DMS 273 (cell line): Measurements from ENCODE around the gene CACUL1.
"Not testable (repeated sequence)": the region's sequence is repeated elsewhere in the genome, so short reads cannot be mapped to it uniquely, and the experiment has no call there.

Source experiments
- DNase-seq: peaks from one replicate; lab custom pipeline; 2025; ENCODE audit not compliant: unreplicated experiment; lab: John Stamatoyannopoulos, UW

Gene CACUL1

GRCh38 chr10:118692872-118693271 lies 61.9 kb downstream of the CACUL1 start:
- peak; percentile 45 for DNase-seq

DNA sequence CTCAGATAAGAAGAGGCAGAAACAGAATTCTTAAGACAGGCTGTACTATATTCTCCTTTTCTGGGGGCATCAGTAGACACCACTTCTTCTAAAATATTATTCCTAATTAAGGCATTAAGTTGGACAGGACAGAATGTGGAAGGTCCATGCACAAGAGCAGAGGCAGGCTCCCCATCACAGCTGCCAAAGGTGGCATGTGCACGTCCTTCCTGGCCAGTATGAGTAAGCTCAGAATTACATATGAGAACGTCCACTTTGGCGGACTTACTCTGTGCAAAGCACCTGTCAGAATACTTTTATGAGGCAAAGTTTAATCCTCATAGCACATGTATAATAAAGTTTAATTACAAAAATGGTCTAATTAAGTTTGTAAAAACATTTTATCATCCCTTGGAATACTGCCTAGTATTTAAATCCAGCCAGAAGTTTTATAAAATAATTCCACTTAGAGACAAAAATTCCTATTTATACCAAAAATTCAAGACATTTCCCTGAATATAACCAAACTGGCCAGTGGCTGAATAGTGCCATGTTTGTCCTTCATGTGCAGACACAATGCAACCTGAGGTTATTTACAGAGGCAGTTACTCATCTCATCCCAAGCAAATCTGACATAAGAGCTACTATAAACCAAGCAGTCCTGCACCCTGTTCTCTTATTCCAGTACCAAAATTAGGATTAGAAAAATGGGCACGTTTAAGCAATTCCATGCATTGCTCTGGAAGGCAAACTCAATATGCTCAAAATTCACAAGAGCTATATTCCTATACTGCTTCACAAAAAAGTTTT lies 65.5 kb downstream of the CACUL1 start:
- no peak for DNase-seq

GRCh38 chr10:118687472-118687871 lies 67.3 kb downstream of the CACUL1 start:
- no peak for DNase-seq

DNA sequence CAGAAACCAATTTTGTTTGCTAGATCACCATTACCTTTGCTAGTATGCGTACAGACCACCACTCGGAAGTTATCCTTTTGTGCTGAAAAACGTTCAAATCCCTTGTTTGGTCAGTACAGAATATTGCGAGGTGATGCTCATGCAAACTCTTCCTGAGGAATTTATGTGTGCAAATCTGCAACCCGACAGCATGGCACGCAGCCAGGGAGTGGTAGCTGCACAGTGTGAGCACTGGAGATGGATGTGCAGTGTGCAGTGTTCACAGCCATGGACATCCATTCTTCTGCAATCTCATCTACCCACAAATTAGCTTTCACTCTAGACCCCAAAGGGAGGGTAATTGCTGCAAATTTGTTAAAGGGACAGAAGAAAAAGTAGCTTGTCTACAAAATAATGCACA lies 72.2 kb downstream of the CACUL1 start:
- DNase-seq = no peak

GRCh38 chr10:118680197-118680596 lies 74.6 kb downstream of the CACUL1 start:
- no peak for DNase-seq

- DNase-seq = no peak
These were observed 80.4 kb downstream of the CACUL1 start for GRCh38 chr10:118674226-118674919.

DNA sequence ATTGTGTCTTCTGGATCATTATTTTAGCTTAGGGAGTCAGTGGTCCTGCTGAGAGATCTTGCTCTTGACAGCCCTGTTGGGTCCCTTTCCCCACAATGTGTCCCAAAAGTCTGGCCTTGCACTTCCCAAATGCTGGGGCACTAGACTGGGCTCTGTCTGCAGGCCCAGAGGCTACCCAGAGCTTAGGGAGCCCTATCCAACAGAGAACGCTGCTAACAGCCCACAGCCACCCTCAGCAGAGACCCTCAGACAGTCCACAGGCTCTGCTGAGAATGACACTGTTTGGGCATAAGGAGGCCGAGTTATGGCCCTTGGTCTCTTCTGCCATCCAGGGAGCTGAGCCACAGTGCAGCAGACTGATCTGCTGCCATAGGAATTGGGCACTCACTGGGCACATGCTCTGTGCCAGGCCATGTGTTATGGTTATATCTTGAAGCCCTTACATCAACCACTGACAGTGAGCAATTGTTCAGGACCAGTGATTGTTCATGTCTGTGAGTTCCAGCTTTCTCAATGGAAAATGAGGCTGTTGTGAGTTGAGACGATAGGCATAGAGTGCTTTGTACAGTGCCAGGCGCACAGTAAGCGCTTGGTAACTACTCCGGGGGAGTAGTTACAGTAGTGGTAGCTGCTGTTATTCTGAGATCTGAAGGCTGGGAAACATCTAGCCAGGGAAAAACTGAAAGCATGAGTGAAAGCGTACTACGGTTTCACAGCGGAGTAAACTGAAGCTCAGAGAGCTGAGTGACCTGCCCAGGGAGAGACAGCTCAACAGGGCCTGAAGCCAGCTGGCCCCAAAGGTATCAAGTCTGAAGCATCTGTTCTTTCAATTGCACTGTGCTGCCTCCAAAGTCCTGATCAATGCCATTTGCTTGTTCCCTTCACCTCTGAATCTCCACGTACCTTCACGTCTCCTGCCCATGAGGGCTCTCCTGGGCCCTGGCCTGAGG lies 81.7 kb downstream of the CACUL1 start:
- peak; percentile 22 for DNase-seq

- no peak for DNase-seq
These were observed 82.6 kb downstream of the CACUL1 start for GRCh38 chr10:118672153-118672552.

GRCh38 chr10:118671221-118671620 lies 83.5 kb downstream of the CACUL1 start:
- not testable (repeated sequence) for DNase-seq

DNA sequence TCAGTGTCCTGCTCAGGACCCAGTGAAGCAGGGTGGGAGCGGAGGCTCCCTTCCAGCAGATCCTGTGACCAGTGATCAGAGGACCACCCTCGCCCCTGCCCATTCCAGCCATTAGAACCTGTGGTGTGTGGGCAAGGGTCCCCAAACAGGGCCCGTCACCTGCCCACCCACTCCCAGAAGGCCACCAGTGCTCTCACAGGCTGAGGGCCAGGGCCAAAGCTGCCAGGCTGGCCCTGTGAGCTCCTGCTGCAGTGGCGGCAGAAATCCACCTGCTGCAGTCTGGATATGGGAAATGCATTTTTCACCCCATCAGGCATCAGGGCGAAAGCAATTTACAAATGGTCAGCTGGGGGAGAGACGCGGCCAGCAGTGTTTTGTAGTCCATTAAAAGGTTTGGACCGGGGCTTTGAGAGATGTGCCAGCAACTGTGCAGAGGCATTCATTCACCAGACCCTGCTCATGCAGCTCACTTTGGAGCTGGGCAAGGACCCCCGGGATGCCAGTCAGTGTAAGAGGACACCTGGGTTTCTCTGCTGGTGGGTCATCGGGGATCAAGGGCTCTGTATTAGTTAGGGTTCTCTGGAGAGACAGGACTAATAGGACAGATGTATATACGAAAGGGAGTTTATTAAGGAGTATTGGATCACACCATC lies 84.2 kb downstream of the CACUL1 start:
- DNase-seq = no peak

- no peak for DNase-seq
These were observed 84.9 kb downstream of the CACUL1 start for GRCh38 chr10:118669835-118670234.

DNA sequence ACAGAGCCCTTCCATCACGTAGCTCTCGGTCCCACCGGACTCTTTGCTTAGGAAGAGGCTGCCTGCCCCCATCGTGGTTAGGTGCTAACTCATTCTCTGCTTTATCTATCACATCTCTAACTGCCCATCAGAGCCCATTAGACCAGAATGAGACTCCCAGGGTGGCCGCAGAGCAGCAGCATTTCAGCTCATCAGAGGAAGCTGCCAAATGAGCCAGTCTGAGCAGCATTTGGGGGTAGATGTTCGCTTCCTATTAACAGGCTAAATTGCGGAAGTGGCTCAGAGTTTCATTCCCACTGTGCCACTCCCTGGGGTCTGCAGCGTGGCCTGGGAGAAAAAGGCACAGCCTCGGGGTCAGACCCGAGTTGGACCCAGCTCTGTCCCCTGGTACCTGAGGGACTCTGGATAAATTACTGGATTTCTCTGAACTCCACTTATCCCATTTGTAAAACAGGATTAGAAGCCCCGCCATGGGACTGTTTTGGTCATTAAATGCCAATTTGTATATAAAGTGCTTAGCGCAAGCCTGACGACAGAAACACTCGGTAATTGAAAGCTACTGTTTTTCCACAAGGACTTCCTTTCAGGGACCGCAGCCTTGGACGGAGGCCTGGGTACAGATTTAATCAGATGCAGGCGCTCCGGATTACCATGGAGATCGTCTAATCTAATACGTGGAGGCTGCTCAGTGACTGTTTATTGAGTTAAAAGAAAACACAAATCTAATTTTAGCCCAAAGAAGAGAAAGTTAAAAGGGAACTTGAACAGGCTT lies 85.6 kb downstream of the CACUL1 start:
- no peak for DNase-seq

DNA sequence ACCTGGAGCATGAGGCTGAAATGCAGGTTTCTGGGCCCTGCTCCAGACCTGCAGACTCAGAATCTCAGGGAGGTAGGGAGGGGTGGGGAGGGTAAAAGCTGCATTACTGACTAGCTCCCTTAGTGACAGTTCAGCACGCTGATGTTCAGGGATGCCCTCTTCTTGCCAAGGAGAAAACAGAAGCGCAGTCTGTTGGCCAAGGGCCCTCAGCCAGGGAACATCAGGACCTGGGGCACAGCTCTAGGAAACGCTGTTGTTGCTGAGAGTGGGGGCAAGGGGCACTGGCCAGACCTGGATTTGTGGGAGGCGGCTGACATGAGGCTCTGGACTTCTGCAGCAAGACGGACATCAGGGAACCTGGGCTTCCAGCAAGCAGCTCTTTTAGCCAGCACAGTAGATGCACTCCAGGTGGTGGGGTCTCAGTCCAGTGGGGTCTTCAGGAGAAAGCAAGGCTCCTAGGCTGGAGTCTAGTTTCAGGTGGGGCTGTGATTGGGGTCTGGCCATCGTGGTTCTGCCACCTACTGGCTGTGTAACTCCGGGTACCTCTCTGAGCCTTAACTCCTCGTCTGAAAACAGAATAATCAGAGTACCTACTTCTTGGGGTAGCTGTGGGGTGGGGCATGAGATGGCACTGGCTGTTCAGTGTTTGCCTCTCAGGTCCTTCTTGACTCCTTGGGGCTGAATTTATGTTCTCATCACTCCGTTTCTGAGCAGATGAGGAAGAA lies 86.4 kb downstream of the CACUL1 start:
- no peak for DNase-seq

- no peak for DNase-seq
These were observed 87.0 kb downstream of the CACUL1 start for GRCh38 chr10:118667732-118668131.

DNA sequence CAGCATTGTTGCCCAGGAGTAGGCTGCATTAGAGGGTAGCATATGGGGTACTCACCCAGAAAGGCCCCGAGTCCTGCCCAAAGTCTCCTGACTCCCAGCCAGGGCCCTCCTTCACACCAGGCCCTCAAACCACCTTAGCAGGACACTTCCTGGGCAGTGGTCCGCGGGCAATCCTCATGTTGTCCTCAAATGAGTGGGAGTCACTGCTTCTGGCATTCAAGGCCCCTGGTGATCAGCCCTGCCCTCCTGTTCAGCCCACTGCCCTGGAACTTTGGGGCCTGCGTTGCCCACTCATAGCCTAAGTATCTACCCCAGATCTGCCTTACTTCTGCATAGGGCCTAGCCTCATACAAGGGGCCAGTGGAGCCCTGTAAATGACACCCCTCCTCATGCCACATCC lies 88.4 kb downstream of the CACUL1 start:
- DNase-seq = no peak

GRCh38 chr10:118664321-118664720 lies 90.4 kb downstream of the CACUL1 start:
- no peak for DNase-seq

DNA sequence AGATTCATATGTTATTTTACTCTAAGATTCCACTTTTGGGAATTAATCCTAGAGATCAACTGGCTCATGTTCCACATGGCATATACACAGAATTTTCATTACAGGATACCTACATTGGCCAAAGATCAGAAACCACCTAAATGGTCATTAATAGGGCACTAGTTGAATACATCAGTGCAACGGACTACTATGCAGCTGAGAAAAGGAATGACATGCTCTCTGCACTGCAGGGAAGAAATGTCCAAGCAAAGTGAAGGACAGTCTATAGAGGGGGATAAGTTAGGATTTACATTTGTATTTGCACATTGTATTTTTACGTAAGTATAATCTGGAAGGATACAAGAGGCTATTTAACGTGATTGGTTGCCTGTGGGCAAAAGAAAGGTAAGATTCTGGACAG lies 91.6 kb downstream of the CACUL1 start:
- DNase-seq = no peak

GRCh38 chr10:118662228-118663035 lies 92.3 kb downstream of the CACUL1 start:
- DNase-seq = peak; percentile 28

DNA sequence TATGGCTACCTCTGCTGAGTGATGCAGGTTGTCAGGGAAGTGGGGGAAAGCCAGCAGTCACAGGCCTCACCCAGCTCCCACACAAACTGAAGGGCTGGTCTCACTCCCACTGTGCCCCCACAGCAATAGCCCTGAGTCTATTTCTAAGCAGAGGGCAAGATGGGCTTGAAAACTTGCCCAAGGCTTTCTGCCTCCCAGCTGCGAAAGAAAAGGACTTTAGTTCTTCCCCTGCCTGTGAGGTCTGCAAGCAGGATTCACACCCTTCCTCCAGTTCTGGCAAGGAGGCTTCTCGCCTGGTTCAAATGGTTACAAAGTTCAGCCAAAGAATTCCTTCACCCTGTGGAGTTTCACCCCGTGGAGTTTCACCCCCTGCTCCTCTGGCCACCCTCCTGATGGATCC lies 96.0 kb downstream of the CACUL1 start:
- no peak for DNase-seq
